Brain microvascular endothelial cell (primary cell): ENCODE results near the gene C17orf75.

Experiments
- DNase-seq: peaks from one replicate; pipeline ENCODE4 v3.0.0-alpha.2; 2020
- H3K27ac ChIP-seq: fragments of 250-450 bp; sonication (Bioruptor Pico); 2 replicates; pipeline ENCODE4 v1.5.1; 2020; ENCODE audit warnings: mild to moderate bottlenecking, moderate library complexity
- H3K27me3 ChIP-seq: fragments of 250-450 bp; sonication (Bioruptor Pico); replicated peaks from 2 replicates; pipeline ENCODE4 v1.5.1; 2020; ENCODE audit warnings: mild to moderate bottlenecking
- H3K36me3 ChIP-seq: fragments of 250-450 bp; sonication (Bioruptor Pico); replicated peaks from 2 replicates; pipeline ENCODE4 v1.5.1; 2020; ENCODE audit warnings: mild to moderate bottlenecking
- H3K4me3 ChIP-seq: 2 replicates; pipeline ENCODE4 v1.5.1; 2011; ENCODE audit warnings: low read depth, mild to moderate bottlenecking, control low read depth, low read length, moderate library complexity
- in situ Hi-C: cut with HindIII; loops from 2 replicates; pipeline ENCODE4 v1.10.0; 2017; ENCODE audit warnings: low sequenced_read_pairs, low pct_ligation_motif_present
- TF ChIP-seq, protein P1 (sequence below): IDR thresholded peaks from 2 replicates; pipeline ENCODE4 v1.5.1; 2011; ENCODE audit warnings: low read depth, mild to moderate bottlenecking, moderate library complexity, low read length, control low read depth, inconsistent platforms; ENCODE audit errors: missing control alignments

Gene C17orf75

DNA sequence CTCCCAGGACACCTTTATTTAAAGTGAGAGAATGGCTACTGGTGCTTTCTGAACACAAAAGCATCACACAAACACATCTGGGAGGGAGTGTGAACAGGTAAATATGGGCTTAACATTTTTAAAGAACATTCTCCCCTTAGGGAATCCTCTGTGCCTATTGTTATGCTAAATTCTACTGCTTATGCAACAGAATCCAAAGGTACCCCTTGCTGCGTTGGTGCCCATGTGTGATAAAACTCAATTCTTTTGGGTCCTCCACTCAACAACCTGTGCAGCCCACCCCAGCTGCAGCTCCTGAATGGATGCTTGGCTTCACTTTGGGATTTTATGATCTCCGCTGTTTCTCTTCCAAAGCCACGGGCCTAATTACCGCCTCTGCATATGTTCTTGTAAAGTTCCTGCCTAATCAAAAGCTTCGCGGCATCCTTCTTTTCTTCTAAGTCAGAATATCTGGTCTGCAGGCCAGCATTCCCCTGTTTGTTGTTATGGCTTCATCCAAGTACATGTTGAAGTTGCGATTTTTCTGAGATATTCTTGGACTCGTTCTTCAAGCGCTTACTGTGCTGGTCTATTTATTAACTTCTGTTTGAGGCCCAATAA, 52.4 kb downstream of the C17orf75 start:
- no peaks in the 10 kb centered on the region for H3K27me3 ChIP-seq
- H3K4me3 ChIP-seq: no peak overlapping the region
- H3K27ac ChIP-seq: no peak overlapping the region
- no peaks in the 10 kb centered on the region for H3K36me3 ChIP-seq
- in situ Hi-C loops: no loop called here
- DNase-seq: no peak
- TF ChIP-seq, protein P1, sequence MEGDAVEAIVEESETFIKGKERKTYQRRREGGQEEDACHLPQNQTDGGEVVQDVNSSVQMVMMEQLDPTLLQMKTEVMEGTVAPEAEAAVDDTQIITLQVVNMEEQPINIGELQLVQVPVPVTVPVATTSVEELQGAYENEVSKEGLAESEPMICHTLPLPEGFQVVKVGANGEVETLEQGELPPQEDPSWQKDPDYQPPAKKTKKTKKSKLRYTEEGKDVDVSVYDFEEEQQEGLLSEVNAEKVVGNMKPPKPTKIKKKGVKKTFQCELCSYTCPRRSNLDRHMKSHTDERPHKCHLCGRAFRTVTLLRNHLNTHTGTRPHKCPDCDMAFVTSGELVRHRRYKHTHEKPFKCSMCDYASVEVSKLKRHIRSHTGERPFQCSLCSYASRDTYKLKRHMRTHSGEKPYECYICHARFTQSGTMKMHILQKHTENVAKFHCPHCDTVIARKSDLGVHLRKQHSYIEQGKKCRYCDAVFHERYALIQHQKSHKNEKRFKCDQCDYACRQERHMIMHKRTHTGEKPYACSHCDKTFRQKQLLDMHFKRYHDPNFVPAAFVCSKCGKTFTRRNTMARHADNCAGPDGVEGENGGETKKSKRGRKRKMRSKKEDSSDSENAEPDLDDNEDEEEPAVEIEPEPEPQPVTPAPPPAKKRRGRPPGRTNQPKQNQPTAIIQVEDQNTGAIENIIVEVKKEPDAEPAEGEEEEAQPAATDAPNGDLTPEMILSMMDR: no peak

DNA sequence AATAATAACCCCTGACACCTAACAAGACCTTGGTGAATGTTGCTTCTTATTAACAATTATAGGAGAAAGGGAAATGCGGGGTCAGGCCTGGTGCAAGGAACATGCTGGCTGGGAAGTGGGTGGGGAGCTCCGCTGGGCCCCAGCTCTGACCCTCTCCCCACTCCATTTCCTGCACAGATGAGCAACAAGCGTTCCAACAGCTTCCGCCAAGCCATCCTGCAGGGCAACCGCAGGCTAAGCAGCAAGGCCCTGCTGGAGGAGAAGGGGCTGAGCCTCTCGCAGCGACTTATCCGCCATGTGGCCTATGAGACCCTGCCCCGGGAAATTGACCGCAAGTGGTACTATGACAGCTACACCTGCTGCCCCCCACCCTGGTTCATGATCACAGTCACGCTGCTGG, 53.4 kb downstream of the C17orf75 start:
- DNase-seq: no peak
- H3K27ac ChIP-seq: no peak overlapping the region
- no peak overlapping the region for H3K4me3 ChIP-seq
- H3K36me3 ChIP-seq: no peaks in the 10 kb centered on the region
- H3K27me3 ChIP-seq: no peaks in the 10 kb centered on the region
- TF ChIP-seq, protein P1: no peak
- in situ Hi-C loops: no loop called here

DNA sequence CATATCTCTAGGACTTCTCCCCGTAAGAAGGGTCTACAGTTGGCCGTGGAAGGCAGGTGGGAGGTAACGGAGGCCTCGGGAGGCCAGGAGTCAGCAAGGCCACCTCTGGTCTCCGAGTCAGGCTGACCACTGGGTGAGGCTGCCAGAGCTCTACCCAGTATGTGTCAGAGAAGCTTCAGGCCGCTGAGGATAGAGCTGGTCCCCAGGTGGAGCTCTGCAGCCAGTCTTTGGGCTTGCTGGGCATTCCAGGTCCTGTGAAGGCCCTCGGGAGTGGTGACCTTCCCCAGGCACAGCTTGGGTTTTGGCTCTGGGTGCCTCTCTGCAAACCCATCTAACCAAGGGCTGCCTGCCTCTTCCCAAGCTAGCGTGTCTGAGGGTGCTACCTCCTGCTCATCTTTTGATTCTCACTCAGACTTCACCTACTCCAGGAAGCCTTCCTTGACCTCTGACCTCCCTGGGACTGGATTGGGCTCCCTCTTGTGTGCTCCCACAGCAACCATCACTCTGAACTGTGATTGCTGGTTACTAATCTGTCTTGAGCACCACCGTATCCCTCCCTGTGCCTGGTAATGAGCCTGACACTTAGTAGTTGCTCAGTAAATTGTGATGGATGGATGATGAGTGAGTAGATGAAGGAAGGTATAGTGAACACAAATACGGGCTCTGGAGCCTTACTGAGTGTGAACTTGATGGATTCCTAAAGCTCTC, 54.0 kb downstream of the C17orf75 start:
- in situ Hi-C loops: no loop called here
- no peak for DNase-seq
- TF ChIP-seq, protein P1: no peak
- H3K27ac ChIP-seq: no peak overlapping the region
- no peak overlapping the region for H3K4me3 ChIP-seq
- H3K36me3 ChIP-seq: no peaks in the 10 kb centered on the region
- H3K27me3 ChIP-seq: no peaks in the 10 kb centered on the region

DNA sequence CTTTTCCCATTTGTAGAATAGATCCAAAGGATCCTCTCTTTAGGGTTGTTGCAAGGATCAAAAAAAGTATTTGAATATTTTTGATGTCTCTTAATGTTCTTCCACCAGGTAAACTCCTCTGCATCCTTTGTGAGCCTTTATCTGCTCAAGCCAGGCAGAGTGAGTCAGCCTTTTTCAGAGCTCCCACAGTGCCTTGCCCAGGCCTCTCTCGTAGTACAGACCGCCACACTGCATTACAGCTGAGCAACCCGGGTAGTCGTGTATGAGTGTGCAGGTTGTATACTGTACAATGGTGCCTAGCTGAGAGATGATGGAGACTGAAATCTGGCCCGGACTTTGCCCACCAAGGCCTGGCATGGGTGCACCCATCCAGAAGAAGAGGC, 55.5 kb downstream of the C17orf75 start:
- no peak for DNase-seq
- H3K27ac ChIP-seq: no peak overlapping the region
- TF ChIP-seq, protein P1: no peak
- H3K4me3 ChIP-seq: no peak overlapping the region
- H3K27me3 ChIP-seq: no peaks in the 10 kb centered on the region
- in situ Hi-C loops: no loop called here
- no peaks in the 10 kb centered on the region for H3K36me3 ChIP-seq

DNA sequence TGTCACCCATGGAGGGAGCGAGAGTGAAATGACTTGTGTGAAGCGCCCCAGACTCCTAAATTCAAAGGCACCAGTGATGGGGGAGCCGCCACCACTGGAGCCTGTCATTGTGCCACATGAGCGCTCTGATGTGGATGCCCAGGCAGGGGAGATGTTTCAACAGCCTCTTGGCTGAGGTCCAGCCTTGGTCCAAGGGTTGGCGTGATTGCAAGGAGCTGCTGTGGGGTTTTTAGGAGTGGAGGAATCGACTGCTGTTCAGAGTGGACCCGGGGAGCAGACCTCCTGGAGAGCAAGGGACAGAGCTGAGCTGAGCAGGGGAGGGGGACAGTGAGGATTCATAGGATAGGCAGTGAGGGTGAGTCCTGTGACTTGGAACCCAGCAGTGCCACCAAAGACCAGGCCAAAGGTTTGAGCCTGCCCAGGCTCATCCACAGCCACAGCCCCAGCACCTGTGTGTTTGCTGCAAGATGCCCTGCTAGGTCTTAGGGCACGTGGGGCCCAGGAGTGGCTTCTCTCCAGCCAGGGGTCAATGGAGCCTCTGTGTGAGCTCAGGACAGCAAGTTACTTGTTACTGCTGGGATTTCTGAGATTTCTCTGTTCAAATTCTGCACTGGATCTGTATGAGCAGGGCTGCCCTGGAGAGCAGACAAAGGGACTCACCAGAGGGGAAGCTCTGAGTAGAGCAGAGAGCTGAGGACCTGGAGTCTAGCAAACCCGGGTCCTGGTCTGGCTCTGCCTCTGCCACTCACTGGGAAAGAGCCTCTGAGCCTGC, 56.0 kb downstream of the C17orf75 start:
- H3K27me3 ChIP-seq: no peaks in the 10 kb centered on the region
- in situ Hi-C loops: no loop called here
- no peak overlapping the region for H3K27ac ChIP-seq
- no peak for DNase-seq
- H3K4me3 ChIP-seq: no peak overlapping the region
- TF ChIP-seq, protein P1: no peak
- H3K36me3 ChIP-seq: no peaks in the 10 kb centered on the region
